Measurements from ENCODE around the gene FURIN.
A peak's percentile ranks its signal among the peaks of the same experiment; 100 is the strongest.
"Not testable (repeated sequence)": the region's sequence is repeated elsewhere in the genome, so short reads cannot be mapped to it uniquely, and the experiment has no call there.

FURIN gene

GRCh38 chr15:90868261-90868689 lies at the start of gene FURIN:
TSS of gene FURIN (plus strand) at chr15:90868588. CDS start at chr15:90875741, 7,153 bp downstream.
- DNase-seq: peak; percentile 42

GRCh38 chr15:90819390-90819789 lies 49.0 kb upstream of the FURIN start:
- DNase-seq: no peak

GRCh38 chr15:90819850-90820249 lies 48.5 kb upstream of the FURIN start:
- no peak for DNase-seq

GRCh38 chr15:90820481-90820880 lies 47.9 kb upstream of the FURIN start:
- DNase-seq: no peak

GRCh38 chr15:90822204-90822955 lies 46.0 kb upstream of the FURIN start:
- no peak for DNase-seq

- DNase-seq: no peak
Observed at GRCh38 chr15:90823455-90823974, 44.9 kb upstream of the FURIN start.

- DNase-seq: not testable (repeated sequence)
Observed at GRCh38 chr15:90825115-90825899, 43.1 kb upstream of the FURIN start.

- DNase-seq: not testable (repeated sequence)
Observed at GRCh38 chr15:90826206-90826885, 42.0 kb upstream of the FURIN start.

- no peak for DNase-seq
Observed at GRCh38 chr15:90826886-90827435, 41.4 kb upstream of the FURIN start.

- DNase-seq: no peak
Observed at GRCh38 chr15:90828111-90828510, 40.3 kb upstream of the FURIN start.

GRCh38 chr15:90829126-90829525 lies 39.3 kb upstream of the FURIN start:
- DNase-seq: no peak

- DNase-seq: no peak
Observed at GRCh38 chr15:90829942-90830440, 38.4 kb upstream of the FURIN start.

GRCh38 chr15:90834626-90835025 lies 33.8 kb upstream of the FURIN start:
- DNase-seq: no peak

- no peak for DNase-seq
Observed at GRCh38 chr15:90836296-90836871, 32.0 kb upstream of the FURIN start.

GRCh38 chr15:90837094-90837493 lies 31.3 kb upstream of the FURIN start:
- no peak for DNase-seq

GRCh38 chr15:90838139-90838538 lies 30.2 kb upstream of the FURIN start:
- no peak for DNase-seq

- no peak for DNase-seq
Observed at GRCh38 chr15:90838544-90838943, 29.8 kb upstream of the FURIN start.

- DNase-seq: no peak
Observed at GRCh38 chr15:90839187-90840071, 29.0 kb upstream of the FURIN start.

- DNase-seq: no peak
Observed at GRCh38 chr15:90840157-90840855, 28.1 kb upstream of the FURIN start.

- DNase-seq: no peak
Observed at GRCh38 chr15:90840954-90841353, 27.4 kb upstream of the FURIN start.

- DNase-seq: no peak
Observed at GRCh38 chr15:90844696-90845095, 23.7 kb upstream of the FURIN start.

Data from NCI-H187 treated with DMSO at 0.1 percent for 48 hours (cell line).